WERI-Rb-1 (cell line): ENCODE measurements around the gene SIVA1.

Experiments used
- DNase-seq: peaks from one replicate; pipeline ENCODE4 v3.0.0-alpha.2; 2020
- H3K27ac ChIP-seq: fragments of 250-450 bp; sonication (Bioruptor Pico); 2 replicates; pipeline ENCODE4 v1.5.1; 2020; ENCODE audit warnings: mild to moderate bottlenecking, moderate library complexity
- H3K27me3 ChIP-seq: fragments of 250-450 bp; sonication (Bioruptor Pico); 2 replicates; pipeline ENCODE4 v1.5.1; 2021; ENCODE audit warnings: mild to moderate bottlenecking, low read depth, moderate library complexity; ENCODE audit not compliant: insufficient read depth, severe bottlenecking
- H3K36me3 ChIP-seq: fragments of 250-450 bp; sonication (Bioruptor Pico); 2 replicates; pipeline ENCODE4 v1.5.1; 2020; ENCODE audit warnings: mild to moderate bottlenecking, moderate library complexity
- H3K4me3 ChIP-seq: 2 replicates; pipeline ENCODE4 v1.5.1; 2011; ENCODE audit warnings: low read depth, mild to moderate bottlenecking, control low read depth, low read length
- H3K9me3 ChIP-seq: fragments of 250-450 bp; sonication (Bioruptor Pico); 2 replicates; pipeline ENCODE4 v1.5.1; 2021; ENCODE audit warnings: mild to moderate bottlenecking, moderate library complexity; ENCODE audit not compliant: severe bottlenecking
- TF ChIP-seq, protein P1 (sequence below): IDR thresholded peaks from 2 replicates; pipeline ENCODE4 v1.5.1; 2011; ENCODE audit warnings: low read depth, mild to moderate bottlenecking, control low read depth, inconsistent platforms, low read length

The SIVA1 gene

DNA sequence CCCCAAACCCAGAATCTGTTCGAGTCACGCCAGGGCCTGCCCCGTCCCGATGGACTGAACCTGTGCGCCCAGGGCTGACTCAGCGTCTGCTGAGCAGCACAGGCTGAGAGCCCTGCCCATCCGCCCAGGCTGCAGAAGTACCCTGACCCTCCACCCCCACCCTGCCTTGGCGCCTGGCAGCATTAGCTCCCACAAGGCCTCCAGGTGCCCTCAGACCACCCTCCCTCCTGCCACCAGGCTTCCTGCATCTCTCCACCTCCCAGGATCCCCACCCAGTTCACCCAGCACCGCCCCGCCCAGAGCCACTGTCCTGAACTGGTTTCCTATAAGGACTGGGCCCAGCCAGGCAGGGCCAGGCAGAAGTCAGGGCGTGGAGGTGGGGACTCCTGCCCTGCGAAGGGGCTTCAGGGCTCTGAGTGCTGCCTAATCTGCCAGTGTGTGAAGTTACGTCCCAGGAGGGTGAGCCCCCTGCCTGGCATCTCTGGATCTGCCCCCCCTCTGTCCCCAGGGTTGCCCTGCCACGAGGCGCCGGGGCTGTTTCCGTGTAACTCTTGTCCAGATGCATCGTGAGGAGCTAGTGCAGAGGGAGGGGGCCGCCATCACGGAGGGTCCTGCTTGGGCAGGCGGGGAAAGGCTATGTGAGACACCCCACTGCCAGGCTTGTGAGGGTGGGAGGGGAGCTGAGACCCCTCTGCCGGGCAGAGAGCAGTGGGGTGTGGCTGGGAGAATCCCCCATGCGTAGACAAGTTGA lies 19.8 kb upstream of the SIVA1 start:
- no peak overlapping the region for H3K27ac ChIP-seq
- H3K27me3 ChIP-seq = no peaks in the 10 kb centered on the region
- no peak for DNase-seq
- H3K4me3 ChIP-seq = no peak overlapping the region
- no peaks in the 10 kb centered on the region for H3K36me3 ChIP-seq
- TF ChIP-seq, protein P1, sequence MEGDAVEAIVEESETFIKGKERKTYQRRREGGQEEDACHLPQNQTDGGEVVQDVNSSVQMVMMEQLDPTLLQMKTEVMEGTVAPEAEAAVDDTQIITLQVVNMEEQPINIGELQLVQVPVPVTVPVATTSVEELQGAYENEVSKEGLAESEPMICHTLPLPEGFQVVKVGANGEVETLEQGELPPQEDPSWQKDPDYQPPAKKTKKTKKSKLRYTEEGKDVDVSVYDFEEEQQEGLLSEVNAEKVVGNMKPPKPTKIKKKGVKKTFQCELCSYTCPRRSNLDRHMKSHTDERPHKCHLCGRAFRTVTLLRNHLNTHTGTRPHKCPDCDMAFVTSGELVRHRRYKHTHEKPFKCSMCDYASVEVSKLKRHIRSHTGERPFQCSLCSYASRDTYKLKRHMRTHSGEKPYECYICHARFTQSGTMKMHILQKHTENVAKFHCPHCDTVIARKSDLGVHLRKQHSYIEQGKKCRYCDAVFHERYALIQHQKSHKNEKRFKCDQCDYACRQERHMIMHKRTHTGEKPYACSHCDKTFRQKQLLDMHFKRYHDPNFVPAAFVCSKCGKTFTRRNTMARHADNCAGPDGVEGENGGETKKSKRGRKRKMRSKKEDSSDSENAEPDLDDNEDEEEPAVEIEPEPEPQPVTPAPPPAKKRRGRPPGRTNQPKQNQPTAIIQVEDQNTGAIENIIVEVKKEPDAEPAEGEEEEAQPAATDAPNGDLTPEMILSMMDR = no peak
- H3K9me3 ChIP-seq = no peaks in the 10 kb centered on the region

DNA sequence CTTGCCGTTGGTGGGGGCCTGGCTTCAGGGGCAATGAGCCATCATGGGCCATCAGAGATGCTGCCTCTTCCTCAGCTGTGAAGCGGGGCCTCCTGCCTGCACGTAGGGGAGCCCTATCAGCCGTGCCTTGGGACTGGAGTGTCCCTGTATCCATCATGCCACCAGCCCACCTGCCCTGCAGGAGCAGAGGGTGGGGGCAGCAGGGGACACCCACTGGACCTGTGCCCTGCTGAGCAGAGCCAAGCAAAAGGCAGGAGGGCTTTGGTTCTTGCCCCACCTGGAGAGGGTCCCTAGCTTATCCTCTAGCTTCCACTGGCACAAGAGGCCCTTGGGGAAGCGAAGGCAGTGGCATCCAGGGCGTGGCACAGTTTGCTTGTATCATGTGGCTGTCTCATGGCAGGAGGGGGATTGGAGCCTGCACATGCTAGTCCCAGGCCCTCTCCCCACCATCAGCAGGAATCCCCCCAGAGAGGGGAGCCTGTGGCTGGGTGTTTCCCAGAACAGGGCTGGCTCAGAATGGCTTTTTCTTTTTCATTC lies 18.8 kb upstream of the SIVA1 start:
- Histone ChIP-seq H3K9me3 (no peaks in the 10 kb centered on the region), H3K36me3 (no peaks in the 10 kb centered on the region), H3K27me3 (no peaks in the 10 kb centered on the region), H3K4me3 (no peak overlapping the region), H3K27ac (no peak overlapping the region)
- TF ChIP-seq, protein P1 = no peak
- no peak for DNase-seq

DNA sequence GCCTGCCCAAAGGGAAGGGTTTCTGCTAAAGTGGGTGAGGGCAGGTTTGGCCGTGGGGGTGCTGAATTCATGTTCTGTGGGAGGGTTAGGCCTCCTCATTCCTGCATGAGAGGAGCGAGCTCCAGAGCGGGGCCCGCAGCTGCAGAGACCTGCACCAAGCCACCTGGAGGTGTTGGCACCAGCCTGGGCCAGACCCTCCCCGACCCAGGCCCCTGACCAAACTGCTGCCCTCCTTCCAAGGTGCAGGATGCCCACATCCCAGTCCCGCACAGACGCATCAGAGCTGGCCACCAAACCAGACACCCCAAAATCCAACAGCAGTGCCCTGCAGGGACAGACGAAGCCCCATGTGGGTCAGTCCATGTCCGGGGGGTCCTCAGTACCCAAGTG lies 18.4 kb upstream of the SIVA1 start:
- Histone ChIP-seq H3K36me3 (no peaks in the 10 kb centered on the region), H3K27me3 (no peaks in the 10 kb centered on the region), H3K9me3 (no peaks in the 10 kb centered on the region), H3K27ac (no peak overlapping the region), H3K4me3 (no peak overlapping the region)
- TF ChIP-seq, protein P1 = no peak
- DNase-seq = no peak

DNA sequence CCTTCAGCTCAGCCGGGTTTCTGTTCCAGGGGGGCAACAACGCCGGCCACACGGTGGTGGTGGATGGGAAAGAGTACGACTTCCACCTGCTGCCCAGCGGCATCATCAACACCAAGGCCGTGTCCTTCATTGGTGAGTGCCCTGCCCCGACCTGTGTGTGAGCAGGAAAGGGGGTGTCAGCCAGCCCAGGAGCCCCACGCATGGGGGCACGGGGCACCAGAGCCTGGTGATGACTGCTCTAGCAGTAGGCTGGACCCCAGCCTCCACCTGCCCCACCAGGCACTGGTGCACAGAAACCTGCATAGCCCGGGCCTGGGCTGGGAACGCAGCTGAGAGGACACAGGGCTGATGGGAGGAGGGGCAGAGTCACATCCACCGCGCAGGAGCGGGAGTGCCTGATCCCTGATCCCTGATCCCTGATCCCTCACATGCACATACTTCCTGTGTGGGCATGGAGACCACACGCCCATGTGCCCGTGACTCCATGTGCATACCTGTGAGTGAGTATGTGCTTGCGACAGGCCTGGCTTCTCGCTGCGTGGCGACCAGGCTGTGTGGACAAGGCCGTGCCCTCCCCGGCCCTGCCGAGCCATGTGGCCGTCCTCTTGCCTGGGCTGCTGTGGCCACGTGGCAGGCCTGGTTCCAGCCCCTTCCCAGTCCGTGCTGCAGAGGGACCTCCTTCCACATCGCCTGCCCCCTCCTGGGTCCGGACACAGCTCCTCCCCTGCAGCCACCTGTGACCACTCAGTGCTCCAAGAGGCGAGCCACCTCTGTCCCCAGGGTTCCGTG lies 17.8 kb upstream of the SIVA1 start:
- TF ChIP-seq, protein P1 = no peak
- Histone ChIP-seq H3K9me3 (no peaks in the 10 kb centered on the region), H3K4me3 (no peak overlapping the region), H3K27me3 (no peaks in the 10 kb centered on the region), H3K36me3 (no peaks in the 10 kb centered on the region), H3K27ac (no peak overlapping the region)
- peak; percentile 66 for DNase-seq

DNA sequence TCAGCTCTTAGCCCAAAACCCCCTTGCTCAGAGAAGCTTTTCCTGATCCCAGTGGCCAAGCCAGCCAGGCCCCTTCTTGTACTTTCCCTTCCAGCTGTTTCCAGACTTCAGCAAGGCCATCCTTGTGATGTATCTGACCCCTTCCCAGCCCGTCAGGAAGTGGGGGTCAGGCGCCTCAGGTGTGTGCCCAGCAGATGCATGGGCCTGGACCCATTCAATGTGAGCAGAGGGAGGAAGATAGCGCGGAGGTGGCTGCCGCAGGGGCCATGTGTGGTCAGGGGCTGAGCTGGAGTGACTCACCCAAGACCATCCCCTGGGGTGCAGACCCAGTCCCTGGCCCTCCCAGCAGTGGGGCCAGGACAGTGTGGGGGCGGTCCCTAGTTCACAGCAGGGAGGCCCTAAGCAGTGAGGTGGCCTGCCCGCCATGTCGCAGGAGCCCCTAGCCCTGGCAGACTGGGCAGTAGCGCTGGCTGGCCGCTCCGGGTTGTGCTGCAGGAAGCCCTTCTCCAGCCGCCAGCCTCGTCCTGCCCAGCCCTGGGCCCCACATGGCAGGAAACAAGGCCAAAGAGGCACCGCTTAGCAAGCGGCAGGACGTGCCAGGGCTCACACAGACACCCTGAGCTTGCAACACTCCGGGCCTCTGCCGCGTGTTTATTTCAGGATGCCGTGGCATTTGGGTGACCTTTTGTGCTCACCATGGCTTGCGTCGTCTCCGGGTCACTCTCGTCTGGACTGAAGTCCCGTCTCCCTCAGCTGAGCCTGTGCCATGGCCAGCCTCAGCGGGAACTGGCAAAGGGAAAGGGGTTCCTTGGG lies 16.9 kb upstream of the SIVA1 start:
- H3K27ac ChIP-seq = no peak overlapping the region
- TF ChIP-seq, protein P1 = no peak
- H3K9me3 ChIP-seq = no peaks in the 10 kb centered on the region
- no peaks in the 10 kb centered on the region for H3K27me3 ChIP-seq
- no peak overlapping the region for H3K4me3 ChIP-seq
- no peak for DNase-seq
- no peaks in the 10 kb centered on the region for H3K36me3 ChIP-seq
